GM12873 (cell line): ENCODE results near the gene NR1H3.

Experiments
- CTCF ChIP-seq: IDR thresholded peaks from 2 replicates; pipeline ENCODE4 v1.5.1; 2012; ENCODE audit warnings: low read depth, mild to moderate bottlenecking, moderate library complexity, low read length, control low read depth; ENCODE audit not compliant: insufficient read depth; ENCODE audit errors: missing control alignments

Gene NR1H3

GRCh38 chr11:47295385-47295784 lies 37.6 kb downstream of the NR1H3 start:
- TF ChIP-seq CTCF = no peak

GRCh38 chr11:47296045-47296444 lies 38.2 kb downstream of the NR1H3 start:
- no peak for TF ChIP-seq CTCF

- no peak for TF ChIP-seq CTCF
These were observed 41.3 kb downstream of the NR1H3 start for GRCh38 chr11:47299078-47299477.

GRCh38 chr11:47302853-47303252 lies 45.1 kb downstream of the NR1H3 start:
- no peak for TF ChIP-seq CTCF

GRCh38 chr11:47305734-47306483 lies 48.1 kb downstream of the NR1H3 start:
- TF ChIP-seq CTCF = no peak

- TF ChIP-seq CTCF = no peak
These were observed 48.7 kb downstream of the NR1H3 start for GRCh38 chr11:47306484-47306844.

GRCh38 chr11:47308050-47308823 lies 50.4 kb downstream of the NR1H3 start:
- no peak for TF ChIP-seq CTCF
